Measurements from ENCODE around the gene PREP.
A peak's percentile ranks its signal among the peaks of the same experiment; 100 is the strongest.
"Not testable (repeated sequence)": the region's sequence is repeated elsewhere in the genome, so short reads cannot be mapped to it uniquely, and the experiment has no call there.

Gene PREP

DNA sequence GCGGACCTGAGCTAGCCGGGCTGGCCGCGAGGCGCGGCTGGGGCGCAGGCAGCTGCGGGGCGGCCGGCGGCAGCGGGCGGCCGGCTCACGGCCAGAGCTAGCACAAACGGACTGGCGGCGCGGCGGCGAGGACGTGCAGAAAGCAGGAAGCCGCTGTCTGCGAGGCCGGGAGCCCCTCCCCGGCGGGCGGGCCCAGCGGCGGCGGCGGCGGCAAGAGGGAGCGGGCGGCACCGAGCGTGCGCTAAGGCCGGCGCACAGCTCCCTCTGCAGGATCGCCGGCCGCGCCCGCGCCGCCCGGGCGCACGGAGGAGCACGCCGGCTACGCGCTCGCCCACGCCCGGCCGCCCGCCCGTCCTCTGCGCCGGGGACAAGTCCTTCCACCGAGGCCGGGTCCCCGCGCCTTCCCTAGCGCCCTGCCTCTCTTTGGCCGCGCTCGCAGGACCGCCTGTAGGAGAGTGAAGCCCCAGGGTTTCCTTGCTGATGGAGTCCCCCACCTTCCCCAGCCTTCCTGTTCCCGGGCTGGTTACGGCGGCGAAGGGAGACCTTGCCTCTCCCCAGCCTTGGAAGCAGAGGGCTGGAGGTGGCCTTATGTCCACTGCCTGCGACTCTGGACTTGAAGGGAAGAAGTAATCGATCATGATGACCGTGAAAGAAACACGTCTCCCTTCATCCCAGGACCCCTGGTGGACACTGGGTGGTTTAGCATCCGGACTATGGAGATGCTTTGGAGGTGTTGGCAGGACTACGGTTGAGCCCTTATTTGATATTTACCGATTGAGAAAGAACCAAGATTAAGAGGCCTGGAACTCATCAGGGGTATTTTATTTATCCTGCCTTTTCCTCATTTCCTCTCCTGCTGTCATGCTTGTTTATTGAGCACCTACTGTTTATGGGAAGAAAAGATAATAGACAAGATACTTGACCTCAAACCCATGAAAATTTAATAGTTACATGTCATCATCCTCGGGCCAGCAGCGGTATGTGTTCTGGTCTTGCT, at the start of gene PREP:
PREP (minus strand) TSS at position 144 of the 997 bp plus-strand sequence. CDS start 191 bp downstream, outside the sequence.
- DNase-seq (ENCODE audit: low read depth), result peak; percentile 75

GRCh38 chr6:105452376-105452775, 49.5 kb upstream of the PREP start:
- no peak for DNase-seq (ENCODE audit: low read depth)

DNA sequence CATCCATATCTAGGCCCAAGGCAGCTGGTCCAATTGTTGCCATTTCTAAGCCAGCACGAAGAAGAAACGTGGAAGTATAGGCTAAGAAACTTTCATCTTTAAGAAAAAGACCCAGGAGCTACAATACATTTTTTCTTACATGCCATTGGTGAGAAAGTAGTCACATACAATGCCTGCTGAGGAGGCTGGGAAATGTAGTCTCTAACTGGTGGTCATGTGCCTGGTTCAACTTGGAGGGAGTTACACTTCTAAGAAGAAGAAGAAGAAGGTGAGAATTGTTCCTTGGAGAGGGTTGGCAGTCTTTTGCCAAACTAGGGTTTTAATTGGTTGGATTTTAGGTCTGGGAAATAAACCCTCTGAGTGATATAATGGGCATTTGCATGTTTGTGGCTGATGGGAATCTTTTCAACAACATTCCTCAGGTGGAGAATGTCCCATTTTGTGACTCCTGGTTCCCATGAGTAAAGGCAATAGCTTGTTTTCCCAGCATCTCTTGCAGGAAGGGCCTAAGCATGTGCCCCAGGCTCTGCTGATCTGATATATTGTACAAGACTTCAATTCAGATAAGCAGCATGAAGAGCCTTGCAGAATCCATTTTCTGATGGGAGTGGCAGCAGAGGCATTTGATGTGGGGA, 47.0 kb upstream of the PREP start:
- no peak for DNase-seq (ENCODE audit: low read depth)

DNA sequence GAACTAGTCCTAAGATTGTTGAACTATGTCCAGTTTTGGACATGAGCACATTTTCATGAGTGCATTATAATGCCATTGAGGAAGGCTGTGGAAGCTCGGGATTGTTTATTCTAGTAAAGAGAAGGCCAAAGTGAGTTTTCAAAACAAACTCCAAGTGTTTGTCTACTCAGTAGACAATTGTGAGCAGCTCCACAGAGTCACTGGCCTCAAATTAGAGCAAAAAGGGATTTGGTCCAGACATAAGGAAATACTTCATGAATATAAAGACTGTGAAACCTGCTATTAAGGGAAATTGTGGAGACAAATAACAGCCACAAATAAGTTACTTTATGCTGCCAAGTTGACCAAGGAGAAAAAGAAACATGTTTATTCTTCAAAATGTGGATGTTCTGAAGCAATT, 42.6 kb upstream of the PREP start:
- DNase-seq (ENCODE audit: low read depth), result no peak

DNA sequence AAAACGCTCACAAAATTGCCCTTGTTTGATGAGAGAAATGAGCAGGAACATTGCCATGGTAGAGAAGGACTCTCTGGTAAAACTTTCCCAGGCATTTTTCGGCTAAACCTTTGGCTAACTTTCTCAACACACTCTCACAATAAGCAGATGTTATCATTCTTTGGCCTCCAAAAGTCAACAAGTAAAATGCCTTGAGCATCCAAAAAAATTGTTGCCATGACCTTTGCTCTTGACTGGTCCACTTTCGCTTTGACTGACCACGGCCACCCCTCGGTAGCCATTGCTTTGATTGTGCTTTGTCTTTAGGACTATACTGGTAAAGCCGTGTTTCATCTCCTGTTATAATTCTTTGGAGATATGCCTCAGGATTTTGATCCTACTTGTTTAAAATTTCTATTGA, 41.1 kb upstream of the PREP start:
- DNase-seq (ENCODE audit: low read depth), result no peak

GRCh38 chr6:105442369-105442768, 39.5 kb upstream of the PREP start:
- no peak for DNase-seq (ENCODE audit: low read depth)

- no peak for DNase-seq (ENCODE audit: low read depth)
Observed at GRCh38 chr6:105437236-105437635, 34.4 kb upstream of the PREP start.

- no peak for DNase-seq (ENCODE audit: low read depth)
Observed at GRCh38 chr6:105433723-105434122, 30.8 kb upstream of the PREP start.

DNA sequence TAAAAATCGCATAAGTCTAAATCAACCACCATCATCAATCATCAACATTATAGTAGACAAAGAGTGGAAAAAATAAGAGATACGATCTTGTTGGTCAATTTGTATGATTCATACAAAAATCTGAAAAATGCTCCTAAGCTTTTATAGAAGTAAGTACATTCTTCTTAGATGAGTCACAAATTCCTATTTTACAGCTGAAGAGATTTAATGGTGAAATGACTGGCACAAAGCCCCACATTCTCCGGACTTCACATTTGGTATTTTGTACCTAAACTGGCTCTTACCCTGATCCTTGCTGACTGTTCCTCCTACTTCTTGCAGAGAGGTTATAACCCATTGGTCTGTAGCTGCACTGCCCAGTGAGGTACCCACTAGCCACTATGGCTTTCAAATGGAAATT, 29.9 kb upstream of the PREP start:
- DNase-seq (ENCODE audit: low read depth), result no peak

DNA sequence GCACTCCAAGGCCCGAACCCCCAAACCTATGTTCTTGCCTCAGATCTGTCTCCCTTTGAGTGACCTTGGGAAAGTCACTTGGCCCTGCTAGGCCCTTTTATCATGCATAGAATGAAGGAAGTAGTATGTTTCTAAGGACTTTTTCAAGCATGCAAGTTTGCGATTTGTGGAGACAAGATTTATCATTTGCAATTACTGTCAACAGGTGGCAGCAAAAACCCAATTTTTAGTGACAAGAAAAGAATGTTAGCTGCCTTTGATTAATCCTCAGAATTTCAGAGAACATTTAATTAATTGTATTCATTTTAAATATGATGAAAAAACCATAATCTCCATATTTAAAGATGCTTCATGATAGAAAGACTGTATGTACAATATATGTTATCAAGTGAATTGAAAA, 28.3 kb upstream of the PREP start:
- DNase-seq (ENCODE audit: low read depth), result no peak

DNA sequence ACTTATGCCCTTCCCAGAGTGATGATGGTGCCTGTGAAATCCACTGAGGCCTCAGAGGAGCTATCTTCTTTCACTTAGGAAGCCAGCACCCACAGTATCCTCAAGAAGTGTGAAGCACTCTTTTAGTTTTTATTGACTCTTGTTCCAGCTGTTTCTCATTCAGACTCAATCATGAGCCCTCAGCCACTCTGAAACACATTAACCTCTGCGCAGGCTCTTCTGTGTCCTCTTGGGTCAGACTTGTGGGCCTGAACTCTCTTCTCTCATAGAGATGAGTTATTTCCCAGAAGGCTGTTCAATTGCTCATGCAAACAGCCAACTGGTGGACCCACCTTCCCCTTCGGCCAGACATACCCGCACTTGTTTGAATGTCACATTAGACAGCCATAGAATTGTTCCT, 27.8 kb upstream of the PREP start:
- no peak for DNase-seq (ENCODE audit: low read depth)

DNA sequence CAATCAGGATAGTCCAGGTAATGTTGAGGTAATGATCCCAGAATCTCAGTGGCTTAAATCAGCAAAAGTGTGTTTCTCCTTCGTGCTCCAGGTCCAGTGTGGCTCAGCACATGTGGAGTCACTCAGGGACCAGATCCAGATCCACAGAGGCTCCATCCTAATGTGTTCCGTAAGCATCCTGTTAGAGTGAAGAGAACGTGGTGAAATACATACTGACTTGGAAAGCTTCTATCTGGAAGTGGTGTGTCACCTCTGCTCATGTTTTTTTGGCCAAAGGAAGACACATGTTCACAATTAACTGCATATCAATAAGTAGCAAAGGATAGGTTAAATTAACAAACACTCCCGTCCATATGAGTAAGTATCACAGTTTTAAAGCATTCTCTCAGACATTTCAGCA, 26.8 kb upstream of the PREP start:
- DNase-seq (ENCODE audit: low read depth), result no peak

- no peak for DNase-seq (ENCODE audit: low read depth)
Observed at GRCh38 chr6:105428342-105428957, 25.6 kb upstream of the PREP start.

DNA sequence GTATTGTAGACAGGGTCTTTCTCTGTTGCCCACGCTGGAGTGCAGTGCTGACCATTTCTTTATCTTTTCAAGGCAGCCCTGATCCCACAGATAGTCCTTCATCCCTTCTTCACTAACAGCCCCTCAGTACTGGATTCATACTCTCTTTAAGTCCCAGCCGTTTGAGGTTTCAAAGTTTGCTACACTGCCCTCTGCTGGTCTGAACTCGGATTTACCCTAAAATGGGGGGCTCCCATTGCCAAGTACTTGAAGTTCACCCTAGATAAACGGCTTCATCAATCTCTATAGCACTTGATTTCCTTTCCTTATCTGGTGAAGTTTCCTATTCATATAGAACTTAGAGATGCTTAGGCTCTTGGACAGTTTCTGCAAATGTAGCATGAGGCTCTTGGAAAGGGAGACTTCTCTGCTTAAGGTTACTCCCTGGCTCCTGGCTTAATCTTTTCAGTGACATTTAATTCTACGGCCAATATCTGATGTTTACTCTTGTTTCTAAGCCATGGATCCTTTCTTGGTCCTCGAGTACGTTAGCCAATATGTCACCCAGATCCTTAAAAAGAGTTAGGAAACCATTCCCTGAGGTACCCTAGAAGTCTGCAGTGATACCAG, 21.4 kb upstream of the PREP start:
- peak; percentile 19 for DNase-seq (ENCODE audit: low read depth)

DNA sequence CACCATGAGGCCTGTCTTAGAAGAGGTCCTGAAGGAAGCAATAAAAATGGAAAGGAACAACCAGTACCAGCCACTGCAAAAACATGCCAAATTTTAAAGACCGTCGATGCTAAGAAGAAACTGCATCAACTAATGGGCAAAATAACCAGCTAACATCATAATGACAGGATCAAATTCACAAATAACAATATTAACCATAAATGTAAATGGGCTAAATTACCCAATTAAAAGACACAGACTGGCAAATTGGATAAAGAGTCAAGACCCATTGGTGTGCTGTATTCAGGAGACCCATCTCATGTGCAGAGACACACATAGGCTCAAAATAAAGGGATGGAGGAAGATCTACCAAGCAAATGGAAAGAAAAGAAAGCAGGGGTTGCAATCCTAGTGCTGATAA, 14.1 kb upstream of the PREP start:
- DNase-seq (ENCODE audit: low read depth), result not testable (repeated sequence)

DNA sequence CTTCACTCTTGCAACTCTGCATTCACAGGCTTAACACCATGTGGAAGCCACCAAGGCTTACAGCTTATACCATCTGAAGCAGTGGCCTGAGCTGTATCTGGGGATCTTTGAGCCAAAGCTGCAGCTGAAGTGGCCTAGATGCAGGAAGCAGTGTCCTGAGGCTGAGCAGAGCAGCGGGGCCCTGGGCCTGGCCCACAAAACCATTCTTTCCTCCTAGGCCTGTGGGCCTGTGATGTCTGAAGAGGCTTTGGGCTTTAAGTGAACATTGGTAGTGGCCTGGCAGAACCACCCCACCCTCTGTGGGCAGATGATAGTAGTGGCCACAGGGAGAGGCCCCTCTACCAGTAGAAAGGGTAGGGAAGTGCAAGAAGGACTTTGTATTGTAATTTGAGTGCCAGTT, 6.9 kb upstream of the PREP start:
- DNase-seq (ENCODE audit: low read depth), result no peak

DNA sequence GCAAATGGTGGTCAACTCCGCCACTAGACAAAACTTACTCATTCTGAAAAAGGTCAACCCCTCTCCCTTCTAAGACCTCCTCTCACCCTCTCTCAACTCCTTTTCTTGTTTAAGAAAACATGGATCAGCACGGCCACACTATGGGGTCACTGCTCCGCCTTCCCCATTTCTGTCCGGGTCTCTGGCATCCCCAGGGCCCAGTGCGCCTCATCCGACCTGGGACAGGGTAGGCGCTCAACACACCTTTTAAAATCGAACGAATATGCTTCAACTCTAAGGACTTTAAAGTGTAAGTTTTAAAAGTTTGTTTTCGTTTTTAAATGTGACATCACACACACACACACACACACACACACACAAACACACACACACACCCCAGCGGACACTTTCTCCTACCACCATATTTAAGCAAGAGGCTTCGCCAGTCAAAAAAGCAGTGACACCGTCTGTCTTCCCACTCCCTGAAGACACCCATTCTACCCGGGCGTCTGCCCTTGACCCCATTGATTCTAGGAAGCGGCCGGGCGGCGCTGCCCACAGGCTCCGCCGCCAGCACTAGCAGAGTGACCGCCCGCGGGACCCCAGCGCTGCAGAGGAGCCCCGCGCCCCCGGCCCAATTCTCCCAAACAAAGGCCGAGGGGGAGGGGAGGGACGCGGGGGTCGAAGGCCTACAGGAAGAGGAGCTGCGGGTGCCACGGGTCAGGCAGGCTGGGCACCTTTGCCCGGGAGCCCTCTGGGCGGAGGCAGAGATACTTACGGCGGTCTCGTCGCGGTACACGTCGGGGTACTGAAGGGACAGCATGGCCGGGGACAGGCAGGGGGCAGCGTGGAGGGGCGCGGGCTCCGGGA, 568 bp downstream of the PREP start:
- DNase-seq (ENCODE audit: low read depth), result no peak

DNA sequence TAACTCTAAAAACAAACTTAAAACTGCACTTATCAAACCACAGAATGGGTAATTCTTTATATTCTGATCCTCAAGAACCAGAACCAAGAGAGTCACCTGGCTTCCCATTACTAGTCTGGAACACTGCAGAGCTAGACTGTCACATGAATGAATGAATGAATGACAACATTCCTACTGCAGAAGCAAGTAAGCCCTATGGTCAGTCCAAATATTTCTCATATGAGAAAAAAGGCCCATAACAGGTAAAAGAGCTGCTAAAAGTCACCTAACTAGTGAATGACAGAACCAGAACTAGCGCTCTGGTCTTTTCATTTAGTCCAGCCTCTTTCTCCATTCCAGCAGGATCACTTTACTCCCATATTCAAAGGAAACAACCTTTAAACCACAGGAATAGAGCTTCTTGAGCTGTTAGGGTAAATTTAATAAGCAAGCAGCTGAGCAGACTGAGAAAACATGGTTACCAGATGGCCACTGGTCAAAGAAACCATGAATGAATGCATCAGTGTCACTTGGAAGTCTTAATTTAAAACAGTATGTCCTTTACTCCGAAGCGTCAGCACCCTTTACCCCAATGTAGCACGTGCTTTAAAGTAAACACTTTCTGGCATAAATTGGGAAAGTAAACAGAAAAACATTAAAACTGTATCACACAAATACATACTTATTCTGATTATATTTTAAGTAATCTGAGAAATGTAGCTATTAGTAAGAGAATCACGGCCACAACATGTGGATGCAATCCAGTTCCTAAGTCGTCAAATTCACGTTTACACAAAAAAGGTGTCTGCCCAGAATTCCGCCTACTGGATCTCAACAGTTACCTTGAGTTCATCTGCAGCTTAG, 1.4 kb downstream of the PREP start:
- no peak for DNase-seq (ENCODE audit: low read depth)

- no peak for DNase-seq (ENCODE audit: low read depth)
Observed at GRCh38 chr6:105400501-105400900, 2.4 kb downstream of the PREP start.

GRCh38 chr6:105398859-105399258, 4.0 kb downstream of the PREP start:
- DNase-seq (ENCODE audit: low read depth), result no peak

DNA sequence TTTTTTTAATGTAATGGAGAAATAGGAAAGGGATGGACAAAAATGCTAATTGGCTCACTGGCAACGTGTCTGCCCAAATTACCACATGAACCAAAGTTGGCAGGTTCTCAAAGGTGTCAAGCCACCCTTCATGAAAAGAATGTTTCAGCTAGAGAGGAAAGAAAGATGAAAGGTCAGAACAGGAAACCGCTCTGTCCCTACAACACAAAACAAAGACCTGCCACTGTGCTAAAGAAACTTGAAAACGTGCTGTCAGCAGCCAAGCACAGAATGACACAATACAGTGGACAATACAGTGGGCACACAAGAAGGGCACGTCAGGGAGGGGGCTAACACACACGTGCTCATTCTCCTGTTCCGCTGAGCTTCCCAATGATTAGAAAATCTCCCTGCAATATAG, 4.9 kb downstream of the PREP start:
- DNase-seq (ENCODE audit: low read depth), result no peak

Measured in activated T-helper 1 cell treated with Interleukin-2 at 50 U/mL for 16 hours (primary cell).